CMK (cell line): ENCODE measurements around the gene GDA.

Source experiments
- DNase-seq: peaks from one replicate; pipeline ENCODE4 v3.0.0-alpha.2; 2010; ENCODE audit warnings: low read depth

Gene GDA

DNA sequence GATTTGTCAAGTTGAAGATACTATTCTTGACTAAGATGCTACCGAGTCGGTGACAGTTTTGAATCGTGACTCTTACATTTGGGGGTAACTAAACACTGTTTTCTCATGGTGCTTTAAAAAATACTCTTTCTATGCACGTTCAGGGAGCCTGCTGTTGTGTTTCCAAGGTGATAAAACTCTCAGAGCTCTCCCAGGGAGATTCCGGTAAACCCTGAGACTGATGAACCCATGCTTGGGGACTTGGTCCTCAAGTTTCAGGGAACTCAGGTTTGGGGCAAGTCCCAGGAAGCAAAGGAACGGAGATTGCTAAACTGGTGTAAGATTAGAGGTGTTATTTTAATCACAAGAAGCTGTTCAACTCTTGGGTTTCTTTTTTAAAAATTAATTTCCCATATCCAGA, 1.4 kb downstream of the GDA start:
- no peak for DNase-seq

DNA sequence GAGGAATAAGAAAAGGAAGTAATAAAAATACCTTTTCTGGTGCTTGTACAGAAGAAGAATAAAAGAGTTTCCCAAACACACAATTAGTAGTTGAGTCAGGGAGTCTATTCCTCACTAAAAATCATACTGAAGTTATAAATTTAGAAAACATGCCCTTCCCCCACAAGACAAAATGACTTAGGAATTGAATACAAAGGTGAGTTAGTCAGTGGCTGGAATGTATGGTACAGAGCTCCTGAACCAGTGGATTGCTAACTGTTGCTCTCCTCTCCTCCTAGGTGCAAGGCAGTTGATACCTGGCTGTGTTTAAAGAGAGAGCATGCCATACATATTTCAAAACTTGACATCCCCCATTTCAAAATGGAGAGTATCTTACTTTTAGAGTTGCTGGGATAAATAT, 1.9 kb downstream of the GDA start:
- no peak for DNase-seq

DNA sequence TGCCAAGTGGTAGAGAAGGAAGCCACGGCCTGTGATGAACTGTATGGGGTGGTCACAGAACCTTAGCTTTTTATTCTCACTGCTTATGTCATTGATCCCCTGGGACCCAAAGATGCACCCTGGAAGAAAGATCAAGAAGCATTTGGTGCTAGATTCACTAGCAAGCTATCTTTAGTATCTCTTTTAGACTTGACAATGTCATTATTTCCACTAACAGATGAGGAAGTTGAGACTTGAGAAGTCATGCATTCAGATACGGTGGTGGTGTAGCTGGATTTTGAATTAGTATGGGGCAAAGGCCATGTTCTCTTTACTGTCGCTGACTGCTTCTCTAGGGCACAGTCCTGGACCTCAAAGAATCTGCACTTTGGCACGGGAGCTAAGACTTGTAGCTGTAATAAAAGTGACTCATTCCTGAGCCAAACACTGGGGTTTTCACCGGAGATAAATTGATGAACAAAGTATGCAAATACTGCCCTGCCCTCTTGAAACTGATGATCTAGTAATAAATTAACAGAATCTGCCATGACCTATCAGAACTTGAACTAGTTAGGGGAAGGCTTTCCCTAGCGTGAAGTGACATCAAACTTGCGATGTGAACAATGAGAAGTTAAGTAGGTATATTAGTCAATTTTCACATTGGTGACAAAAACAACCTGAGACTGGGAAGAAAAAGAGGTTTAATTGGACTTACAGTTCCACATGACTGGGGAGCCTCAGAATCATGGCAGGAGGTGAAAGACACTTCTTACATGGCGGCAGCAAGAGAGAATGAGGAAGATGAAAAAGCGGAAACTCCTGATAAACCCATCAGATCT, 5.4 kb downstream of the GDA start:
- no peak for DNase-seq

DNA sequence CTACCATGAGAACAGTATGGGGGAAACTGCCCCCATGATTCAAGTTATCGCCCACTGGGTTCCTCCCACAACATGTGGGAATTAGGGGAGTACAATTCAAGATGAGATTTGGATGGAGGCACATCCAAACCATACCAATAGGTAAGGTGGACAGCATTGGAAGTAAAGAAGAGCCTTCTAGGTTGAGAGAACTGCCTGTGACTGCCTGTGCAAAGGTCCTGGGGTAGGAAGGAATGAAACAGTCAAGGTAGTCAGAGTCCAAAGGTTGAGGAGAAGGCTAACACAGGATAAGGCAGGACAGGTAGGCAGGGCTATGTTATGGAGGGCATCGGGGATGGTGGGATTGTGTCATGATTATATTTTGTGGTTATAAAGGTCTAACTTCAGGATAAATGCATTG, 6.1 kb downstream of the GDA start:
- no peak for DNase-seq

DNA sequence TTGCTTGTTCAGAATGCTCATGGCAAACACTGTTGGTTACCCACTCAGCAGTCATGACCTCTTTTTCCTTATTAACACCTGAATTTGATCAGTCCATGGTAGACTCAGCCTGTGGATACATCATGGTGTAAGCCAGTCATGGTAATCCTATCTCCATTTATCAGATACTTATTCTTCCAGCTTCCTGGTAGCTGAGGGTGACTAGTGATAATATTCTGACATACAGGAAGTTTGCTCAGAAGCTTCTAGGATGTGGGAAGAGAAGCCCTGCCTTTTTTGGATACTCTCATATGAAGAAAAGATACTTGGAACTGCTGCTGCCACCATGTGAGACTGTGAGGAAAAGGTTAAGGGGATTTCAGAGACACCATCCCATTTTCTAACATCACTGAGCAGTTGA, 7.3 kb downstream of the GDA start:
- DNase-seq, result no peak

DNA sequence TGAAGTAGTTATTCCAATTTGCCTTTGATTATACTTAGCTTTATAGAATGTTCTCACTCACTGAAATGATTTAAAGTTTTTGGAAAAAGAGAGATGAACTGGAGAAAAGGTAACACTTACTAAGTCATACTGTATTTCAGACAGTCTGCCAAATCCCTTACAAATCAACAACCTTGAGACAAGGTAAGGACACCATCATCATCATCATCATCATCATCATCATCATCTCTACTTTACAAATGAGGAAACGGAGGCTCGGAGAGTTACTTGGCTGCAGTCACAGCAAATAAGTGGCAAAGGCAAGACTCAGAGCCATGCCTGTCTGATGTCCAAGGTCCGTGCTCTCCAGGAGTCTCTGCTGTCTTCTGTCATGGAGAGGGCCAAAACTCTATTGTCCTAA, 9.4 kb downstream of the GDA start:
- no peak for DNase-seq

DNA sequence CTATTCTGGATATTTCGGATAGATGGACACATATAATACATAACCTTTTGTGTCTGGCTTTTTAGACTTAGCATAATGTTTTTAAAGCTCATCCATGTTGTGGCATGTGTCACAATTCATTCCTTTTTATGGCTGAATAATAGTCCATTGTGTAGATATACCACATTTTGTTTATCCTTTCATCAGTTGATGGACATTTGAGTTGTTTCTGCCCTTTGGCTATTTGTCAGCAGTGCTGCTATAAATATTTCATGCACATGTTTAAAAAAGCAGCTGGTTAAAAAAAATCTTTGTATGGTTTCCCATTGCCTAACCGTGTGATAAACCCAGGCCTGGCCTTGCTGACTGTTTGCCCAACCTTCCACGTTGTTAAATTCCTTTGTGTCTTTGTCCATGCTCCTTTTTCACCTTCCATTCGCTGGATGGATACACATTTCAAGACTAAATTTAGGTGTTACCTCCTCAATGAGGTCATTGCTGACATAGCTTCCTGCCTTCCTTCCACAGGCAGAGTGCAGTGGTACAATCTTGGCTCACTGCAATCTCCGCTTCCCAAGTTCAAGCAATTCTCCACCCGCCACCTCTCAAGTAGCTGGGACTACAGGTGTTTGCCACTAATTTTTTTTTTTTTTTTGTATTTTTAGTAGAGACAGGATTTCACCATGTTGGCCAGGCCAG, 11.3 kb downstream of the GDA start:
- DNase-seq, result no peak

DNA sequence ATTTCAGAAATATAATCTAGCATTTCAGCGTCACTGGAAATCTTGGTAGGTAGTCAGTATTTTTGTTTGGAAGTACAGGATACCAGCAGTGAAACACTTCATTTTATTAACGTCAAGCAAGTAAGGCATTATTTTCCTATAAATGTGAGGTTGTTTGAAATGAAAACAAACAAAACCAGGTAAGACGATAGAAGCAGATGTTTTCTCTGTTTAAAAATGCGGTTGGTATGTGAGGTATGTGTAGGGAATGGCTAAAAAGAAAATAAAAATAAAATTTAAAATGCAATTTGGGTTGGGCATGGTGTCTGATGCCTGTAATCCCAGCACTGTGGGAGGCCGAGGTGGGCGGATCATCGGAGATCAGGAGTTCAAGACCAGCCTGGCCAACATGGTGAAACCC, 16.1 kb downstream of the GDA start:
- DNase-seq, result no peak

DNA sequence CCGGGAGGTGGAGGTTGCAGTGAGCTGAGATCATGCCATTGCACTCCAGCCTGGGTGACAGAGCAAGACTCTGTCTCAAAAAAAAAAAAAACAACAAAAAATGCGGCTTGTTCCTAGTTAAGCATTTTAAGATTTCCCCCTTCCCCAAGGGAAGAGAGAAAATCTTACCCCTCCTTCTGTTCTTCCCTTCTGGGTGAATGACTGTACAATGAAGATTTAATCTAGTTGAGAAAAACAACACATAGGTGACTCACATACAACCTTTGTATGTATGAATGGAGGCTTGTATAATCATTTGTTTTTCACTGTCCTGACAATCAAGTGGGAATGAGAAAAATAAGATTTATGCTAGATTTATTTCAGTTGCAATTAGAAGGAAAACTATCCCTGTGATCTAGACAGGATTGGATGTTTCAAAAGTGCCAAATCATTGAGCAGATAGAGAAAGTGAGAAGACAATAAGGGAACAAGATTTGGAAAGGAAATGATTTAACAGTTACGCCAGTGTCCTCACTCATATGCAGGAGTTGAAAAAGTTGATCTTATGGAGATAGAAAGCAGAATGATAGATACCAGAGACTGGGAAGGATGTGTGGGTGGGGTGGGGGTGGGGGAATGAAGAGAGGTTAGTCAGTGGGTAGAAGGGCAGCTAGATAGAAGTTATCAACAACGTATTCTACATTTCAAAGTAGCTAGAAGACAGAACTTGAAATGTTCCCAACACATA, 16.7 kb downstream of the GDA start:
- DNase-seq, result no peak

DNA sequence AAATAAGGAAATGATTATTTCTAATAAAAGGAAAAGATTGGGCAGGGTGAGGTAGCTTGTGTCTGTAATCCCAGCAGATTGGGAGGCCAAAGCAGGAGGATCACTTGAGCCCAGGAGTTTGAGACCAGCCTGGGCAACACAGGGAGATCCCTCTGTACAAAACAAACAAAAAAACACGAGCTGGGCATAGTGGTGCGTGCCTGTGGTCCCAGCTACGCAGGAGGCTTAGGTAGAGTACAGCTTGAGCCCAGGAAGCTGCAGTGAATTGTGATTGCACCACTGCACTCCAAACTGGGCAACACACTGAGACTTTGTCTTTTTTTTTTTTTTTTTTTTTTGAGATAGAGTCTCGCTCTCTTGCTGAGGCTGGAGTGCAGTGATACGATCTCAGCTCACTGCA, 18.8 kb downstream of the GDA start:
- no peak for DNase-seq

DNA sequence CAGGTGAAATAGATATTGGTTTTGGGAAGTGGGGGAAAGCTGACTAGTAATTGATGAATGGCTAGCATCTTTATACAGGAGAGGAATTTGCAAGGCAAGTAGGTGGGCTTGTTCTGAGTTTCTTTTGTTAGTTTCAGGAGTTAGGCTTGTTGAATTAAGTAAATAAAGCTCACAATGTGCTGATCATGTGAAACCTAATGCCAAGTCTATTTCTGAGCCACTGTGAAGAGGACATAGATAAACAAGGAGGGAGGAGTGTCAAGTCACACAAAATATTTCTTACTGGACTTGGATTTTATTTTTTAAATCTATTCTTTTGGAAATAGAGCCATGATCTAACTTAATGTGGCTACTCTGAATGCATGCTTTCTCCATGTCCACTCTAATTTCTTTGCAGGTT, 19.9 kb downstream of the GDA start:
- no peak for DNase-seq

DNA sequence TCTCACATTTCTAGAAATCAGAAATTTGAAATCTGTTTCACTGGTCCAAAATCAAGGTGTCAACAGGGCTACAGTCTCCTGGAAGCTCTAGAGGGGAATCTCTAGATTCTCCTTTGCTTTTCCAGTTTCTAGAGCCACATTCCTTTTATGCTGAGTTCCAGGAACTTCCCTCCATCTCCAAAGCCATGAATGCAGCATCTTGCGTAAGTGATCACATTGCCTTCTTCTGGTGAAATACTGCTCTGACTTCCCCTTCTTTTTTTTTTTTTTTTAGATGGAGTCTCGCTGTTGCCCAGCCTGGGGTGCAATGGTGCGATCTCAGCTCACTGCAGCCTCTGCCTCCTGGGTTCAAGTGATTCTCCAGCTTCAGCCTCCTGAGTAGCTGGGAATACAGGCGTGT, 23.8 kb downstream of the GDA start:
- DNase-seq, result no peak

DNA sequence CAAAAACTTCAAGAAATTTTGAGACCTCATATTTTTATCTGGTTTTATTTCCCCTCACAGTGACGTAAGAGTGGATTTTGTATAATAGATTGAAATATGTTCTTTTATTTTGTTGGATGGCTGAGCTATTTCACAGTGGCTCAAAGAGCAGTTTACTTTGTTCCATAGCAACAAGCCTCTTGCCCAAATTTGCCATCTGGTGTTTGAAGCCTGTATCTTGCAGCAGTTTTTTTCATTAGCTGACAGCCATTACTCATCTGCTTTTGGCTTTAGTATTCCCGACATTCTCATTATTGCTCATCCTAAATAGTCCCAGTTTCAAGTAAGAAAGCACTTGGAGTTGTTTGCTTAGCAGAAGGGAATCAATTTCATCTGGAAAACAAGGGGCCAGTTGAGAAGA, 36.3 kb downstream of the GDA start:
- DNase-seq, result no peak

DNA sequence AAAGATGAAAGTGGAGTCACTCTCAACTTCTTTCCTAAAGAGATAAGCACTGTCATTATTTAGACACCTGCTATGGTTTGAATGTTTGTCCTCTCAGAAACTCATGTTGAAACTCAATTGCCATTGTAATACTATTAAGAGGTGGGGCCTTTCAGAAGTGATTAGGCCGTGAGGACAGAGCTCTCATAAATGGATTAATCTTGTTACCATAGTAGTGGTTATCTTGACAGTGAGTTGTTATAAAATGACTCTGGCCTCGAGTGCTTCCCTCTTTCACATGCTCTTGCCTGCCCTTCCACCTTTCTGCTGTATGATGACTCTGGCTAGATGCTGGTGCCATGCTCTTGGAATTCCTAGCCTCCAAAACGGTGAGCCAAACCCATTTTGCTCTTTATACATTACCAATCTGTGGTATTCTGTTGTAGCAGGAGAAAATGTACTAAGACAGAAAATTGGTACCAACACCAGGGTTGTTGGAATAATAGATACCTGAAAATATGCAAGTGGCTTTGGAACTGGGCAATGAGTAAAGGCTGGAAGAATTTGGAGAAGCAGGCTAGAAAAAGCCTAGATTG, 38.0 kb downstream of the GDA start:
- DNase-seq, result no peak

DNA sequence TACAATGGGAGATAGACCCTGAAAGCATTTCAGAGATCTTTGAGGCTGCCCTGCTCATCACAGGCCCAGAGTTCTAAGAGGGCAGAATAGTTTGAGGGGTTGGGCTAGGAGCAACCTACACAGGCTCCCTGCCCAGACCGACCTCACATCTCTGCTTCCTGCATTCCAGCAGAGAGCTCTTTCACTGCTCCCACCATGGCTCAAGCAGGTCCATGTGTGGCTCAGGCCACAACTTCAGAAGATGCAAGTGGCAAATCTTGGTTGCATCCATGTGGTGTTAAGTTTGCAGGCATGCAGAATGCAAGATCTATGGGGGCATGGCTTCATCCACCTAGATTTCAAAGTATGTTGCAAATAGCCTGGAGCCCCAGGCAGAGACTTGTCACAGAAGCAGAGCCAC, 39.0 kb downstream of the GDA start:
- no peak for DNase-seq

DNA sequence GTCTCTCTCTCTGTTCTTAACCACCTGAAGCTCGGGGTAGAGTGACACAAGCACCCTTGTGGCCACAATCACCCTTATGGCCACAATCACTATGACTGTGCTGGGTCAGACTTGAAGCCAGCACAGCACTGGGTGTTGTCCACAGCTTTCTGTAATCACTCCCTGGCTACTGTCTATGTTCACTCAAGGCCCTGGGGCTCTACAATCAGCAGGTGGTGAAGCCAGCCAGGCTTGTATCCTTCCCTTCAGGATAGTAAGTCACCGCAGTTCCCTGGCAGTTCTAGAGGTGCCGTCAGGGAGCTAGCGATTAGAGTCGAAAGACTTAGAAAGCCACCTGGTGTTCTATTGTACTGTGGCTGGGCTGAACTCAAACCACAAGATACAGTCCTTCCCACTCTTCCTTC, 44.2 kb downstream of the GDA start:
- DNase-seq, result no peak

DNA sequence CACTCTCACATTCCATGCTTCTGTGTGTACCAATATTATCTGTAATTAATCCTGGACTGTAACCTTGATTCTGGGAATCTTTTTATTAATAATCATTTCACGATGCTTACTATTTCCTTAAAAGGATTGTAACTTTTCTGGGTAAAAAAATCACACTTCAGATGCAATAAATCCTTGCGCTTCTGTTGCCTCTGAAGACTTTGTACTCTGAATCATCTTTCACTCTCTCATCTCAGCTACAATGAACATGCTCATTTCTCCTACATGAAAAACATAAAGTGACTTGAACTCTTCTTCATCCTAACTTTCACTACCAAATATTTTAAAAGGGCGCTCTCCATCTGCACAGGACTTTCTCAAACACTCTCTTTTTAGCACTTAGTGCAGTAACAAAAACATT, 50.0 kb downstream of the GDA start:
- DNase-seq, result no peak

DNA sequence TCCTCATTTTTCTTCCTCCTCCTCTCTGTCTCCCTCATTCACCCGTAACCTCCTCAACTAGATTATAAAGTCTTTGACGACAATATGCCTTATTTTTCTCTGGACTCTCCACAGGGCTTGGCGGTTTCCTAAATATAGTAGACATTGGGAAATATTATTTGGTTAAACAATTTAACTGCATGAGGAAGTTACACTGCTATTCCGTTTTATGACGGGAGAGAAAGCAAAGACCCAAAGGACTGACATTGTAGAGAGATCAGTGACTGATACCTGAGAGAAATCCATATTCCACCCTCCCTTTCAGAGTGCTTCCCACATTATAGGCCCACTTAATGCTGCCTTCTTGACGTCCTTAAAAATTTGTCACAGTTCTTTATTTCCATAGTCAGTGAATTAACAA, 51.2 kb downstream of the GDA start:
- DNase-seq, result no peak

DNA sequence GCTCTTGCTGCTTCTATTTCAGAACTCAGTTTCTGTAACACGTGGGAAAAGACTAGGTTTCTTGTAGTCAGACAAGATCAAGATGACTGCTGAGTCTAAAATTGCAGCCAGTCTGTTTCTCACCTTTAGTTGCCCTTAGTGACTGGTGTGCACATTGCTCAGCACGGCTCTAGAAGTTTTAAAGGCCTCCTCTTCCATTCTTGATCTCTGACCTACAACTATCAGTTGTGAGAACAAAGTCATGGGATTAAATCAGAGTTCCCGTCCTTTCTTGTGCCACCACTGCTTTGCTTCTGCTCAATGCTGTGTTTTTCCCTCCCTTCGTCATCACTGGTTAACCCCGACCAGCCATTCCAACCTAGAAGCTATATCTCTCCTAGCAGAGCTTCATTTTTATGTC, 52.8 kb downstream of the GDA start:
- no peak for DNase-seq

DNA sequence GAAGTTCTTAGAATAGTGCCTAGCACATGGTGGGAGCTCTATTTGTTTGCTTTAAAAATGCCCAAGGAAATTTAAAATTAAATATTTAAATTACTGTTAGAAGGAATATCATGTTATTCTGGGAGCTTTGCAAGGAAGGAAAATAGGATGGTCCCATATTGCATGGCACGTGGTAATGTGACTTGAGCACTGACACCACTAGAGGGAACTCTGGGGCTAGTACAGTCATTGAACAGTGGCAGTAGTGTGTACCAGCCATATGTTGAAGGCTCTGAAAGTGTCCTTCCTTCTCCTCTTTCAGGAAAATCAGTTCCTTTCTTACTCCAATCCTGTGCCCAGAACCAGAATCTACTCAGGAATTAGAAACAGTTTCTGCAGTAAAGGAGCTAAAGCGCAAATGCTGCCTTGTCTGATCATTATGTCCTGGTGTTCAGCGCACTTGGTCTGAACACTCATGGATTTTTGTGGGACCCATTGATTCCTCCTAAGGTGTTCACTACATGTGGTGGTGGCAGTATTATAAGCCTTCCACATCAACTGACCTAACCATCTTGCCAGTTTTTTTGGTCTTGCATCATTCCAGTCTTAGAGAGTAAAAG, 54.1 kb downstream of the GDA start:
- no peak for DNase-seq

DNA sequence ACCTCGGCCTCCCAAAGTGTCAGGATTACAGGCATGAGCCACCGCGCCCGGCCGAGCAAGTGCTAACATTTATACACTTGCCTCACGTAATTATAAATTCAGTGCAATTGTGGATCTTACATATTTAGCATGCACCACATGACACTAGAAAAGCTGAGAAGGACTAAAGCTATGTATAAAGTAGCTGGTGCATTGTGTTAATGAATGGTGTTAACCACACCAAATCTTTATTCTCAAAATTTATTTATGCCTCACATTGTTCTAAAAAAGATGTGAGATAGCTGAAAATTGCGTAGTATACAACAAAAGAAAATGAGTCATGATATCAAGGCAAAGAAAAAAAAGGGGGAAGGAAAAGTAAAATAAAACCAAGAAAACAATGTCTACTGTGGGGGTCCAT, 54.8 kb downstream of the GDA start:
- DNase-seq, result no peak

DNA sequence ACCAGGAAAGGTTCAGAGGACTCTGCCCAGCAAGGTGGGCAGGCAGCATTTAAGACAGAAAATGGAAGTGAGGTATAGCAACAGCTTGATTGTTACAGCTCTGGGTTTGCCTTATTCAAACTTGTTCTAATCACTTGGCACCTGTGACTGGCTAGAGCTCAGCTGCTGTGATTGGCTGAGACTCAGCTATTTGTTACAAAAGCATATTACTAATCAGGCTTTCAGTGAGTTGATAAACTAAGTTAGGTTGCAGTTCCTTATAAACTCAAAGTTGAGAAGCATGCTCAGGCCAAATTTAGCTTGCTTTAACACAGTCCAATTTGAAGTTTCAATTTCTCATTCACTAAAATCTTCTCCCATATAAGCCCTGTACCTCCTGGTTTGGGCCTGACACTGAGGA, 56.3 kb downstream of the GDA start:
- no peak for DNase-seq

DNA sequence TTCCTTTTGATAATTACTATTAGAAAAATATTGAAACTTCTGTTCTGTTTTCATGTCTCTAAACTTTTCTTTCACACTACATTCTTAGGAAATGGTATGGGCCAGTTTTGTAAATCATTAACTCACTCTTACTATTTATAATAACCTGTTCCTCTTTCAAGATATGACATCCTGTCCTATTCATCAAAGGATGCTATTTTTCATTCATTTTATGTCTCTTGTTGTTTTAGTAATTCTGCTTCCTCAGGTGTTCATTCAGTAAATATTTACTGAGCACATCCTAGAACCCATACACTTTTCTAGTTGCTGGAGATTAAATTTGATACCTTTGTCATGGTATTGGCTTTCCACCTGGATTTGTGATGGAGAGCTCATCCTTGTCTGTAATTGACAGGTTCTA, 58.0 kb downstream of the GDA start:
- DNase-seq, result no peak
